Panc1 (cell line): ENCODE data around the gene ACE2.

ENCODE experiments used
- CTCF ChIP-seq: fragments of 450-650 bp; IDR thresholded peaks from 2 replicates; pipeline ENCODE4 v1.5.1; 2017; ENCODE audit warnings: mild to moderate bottlenecking
- REST ChIP-seq, 2 experiments: IDR thresholded peaks; 2 replicates each; pipeline ENCODE4 v1.6.1; 2011 to 2012; ENCODE audit warnings: low read depth in 2 of 2, control low read depth in 1 of 2, low read length in 1 of 2, mild to moderate bottlenecking in 1 of 2, moderate library complexity in 1 of 2; ENCODE audit not compliant: insufficient read depth in 1 of 2
- SIN3A ChIP-seq: IDR thresholded peaks from 2 replicates; pipeline ENCODE4 v1.6.1; 2012; ENCODE audit warnings: low read depth, mild to moderate bottlenecking, low read length, moderate library complexity, borderline replicate concordance; ENCODE audit not compliant: insufficient read depth

- no peak for TF ChIP-seq REST (IDR thresholded peaks at IDR 0.05; ENCODE audit: insufficient read depth in 1 of 2, low read depth in 2 of 2, low read length in 1 of 2)
- TF ChIP-seq SIN3A: no peak
- TF ChIP-seq CTCF: peak; percentile 45; the same call in 1 of the 2 replicates
Measured at GRCh38 chrX:15567886-15568616, 32.7 kb downstream of the ACE2 start.
